IPS-11a (cell line): ENCODE data around the gene WDR91.
"Not testable (repeated sequence)": the region's sequence is repeated elsewhere in the genome, so short reads cannot be mapped to it uniquely, and the experiment has no call there.

Source experiments
- H3K4me3 ChIP-seq: one replicate; pipeline ENCODE4 v1.5.1; 2013; ENCODE audit warnings: low read depth, low read length, control low read depth

Gene WDR91

GRCh38 chr7:135234095-135234494, 22.8 kb upstream of the WDR91 start:
- H3K4me3 ChIP-seq: not testable (repeated sequence)

- H3K4me3 ChIP-seq: no peak within 1 kb of the TSS
Observed at GRCh38 chr7:135233570-135233969, 22.2 kb upstream of the WDR91 start, which contains the start of gene STRA8. TSS of gene STRA8 (plus strand) at chr7:135233838. CDS start at chr7:135240525, 6,687 bp downstream.

DNA sequence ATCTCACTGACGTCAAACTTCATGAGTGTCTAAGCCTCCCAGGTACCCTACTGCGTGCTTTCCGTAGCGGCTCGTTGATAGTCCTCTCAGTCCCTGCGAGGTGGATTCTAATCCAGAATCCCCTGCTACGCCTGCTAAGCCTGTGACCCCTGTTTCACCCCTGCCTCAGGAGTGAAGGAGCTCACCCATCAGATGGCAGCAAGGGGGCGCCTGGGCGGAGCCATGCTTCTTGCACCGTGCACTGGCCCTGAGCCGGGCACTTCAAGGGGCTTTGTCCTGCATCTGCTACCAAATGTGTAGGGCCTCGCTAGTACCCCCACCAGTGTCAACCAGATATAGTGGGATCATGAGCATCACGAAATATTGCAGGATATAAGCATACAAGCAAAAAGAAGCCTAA, 21.4 kb upstream of the WDR91 start:
- no peak overlapping the region for H3K4me3 ChIP-seq

DNA sequence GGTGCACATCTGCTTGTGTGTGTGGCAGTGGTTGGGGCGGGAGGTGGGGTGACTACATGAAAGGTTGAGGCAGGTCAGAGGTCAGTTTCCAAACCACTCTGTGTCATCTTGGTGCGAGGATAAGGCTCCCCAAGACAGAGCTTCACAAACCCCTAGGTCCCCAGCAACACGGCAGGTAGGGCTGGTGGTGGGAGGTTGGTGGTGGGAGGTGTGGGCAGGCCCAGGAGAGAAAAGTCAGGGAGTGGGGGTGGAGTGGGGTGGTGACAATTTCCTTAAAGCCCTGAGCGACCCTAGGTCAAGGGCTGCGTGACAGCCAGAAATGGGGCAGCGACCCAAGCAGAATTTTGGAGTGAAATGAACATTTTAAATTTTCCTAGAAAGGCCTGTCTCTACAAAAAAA, 20.8 kb upstream of the WDR91 start:
- no peak overlapping the region for H3K4me3 ChIP-seq

DNA sequence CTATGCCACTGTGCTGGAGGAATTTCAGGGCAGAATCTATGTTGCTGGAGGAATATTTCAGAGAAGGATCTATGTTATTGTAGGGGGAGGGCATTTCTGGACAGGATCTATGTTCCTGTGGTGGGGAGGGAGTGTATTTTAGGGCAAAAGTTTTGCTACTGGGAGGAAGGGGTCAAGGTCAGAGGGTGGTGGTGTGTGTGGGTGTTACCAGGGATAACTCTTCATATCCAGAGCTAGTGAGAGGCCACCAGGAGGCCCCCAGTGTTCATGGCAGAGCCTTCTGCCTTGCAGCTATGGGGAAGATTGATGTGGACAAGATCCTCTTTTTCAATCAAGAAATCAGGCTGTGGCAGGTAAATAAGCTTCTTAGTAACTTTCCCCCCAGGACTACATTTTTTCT, 20.4 kb upstream of the WDR91 start:
- H3K4me3 ChIP-seq: no peak overlapping the region

DNA sequence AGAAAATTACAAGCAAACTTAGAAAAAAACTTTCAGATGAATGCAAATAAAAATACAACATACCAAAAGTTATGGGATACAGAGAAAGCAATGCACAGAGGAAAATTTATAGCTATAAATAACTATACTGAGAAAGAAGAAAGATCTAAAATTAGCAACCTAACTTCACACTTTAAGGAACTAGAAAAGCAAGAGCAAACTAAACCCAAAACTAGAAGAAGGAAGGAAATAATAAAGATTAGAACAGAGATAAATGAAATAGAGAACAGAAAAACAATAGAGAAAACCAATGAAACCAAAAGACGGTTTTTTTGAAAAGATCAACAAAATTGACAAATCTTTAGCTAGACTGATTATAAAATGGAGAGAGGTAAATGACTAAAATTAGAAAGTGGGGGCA, 12.7 kb upstream of the WDR91 start:
- H3K4me3 ChIP-seq: no peak overlapping the region

- H3K4me3 ChIP-seq: no peak overlapping the region
Observed at GRCh38 chr7:135217645-135218509, 6.6 kb upstream of the WDR91 start.

- no peak overlapping the region for H3K4me3 ChIP-seq
Observed at GRCh38 chr7:135215698-135216097, 4.4 kb upstream of the WDR91 start.

DNA sequence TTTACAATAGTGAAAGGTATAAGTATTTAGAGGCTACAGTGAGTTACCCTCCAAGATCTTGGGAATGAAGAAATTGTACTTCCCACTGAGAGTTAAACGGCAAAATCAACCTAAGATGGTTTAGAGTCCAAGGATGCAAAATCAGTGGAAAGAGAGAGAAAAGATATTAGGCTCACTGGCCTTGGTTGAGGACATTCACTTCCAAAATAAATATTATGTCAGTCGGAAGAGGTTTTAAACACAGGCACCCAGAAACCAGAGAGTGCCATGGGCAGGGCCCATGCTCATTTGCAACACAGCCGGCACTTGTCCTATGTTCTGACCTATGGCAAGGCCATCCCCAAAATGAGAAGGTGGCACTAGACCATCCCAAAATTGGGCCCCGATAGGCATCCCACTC, 3.9 kb upstream of the WDR91 start:
- H3K4me3 ChIP-seq: no peak overlapping the region

GRCh38 chr7:135213831-135214230, 2.5 kb upstream of the WDR91 start:
- no peak overlapping the region for H3K4me3 ChIP-seq

DNA sequence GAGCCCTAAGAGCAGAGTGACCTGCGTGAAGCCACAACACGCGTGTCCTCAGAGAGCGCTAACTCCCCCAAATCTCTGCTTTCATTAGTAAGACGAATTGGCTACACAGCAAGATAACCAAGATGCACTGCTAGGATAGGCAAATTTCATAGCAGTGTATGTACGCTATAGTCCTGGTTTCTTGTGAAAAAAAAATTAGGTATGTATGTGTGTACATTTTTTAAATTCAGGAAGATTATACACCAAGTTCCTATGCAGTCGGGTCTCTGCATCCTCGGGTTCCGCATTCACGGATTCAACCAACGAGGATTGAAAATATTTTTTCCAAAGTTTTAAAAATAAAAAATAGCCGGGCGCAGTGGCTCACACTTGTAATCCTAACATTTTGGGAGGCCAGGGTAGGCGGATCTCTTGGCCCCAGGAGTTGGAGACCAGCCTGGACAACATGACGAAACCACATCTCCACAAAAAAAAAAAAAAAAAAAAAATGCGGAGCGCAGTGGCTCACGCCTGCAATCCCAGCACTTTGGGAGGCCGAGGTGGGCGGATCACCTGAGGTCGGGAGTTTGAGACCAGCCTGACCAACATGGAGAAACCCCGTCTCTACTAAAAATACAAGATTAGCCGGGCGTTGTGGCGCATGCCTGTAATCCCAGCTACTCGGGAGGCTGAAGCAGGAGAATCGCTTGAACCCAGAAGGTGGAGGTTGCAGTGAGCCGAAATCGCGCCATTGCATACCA, 790 bp upstream of the WDR91 start:
- H3K4me3 ChIP-seq: peak overlapping the region; percentile 81

GRCh38 chr7:135210888-135211178, 493 bp downstream of the WDR91 start:
- peak overlapping the region; percentile 76 for H3K4me3 ChIP-seq

- no peak overlapping the region for H3K4me3 ChIP-seq
Observed at GRCh38 chr7:135209225-135209834, 2.0 kb downstream of the WDR91 start.

DNA sequence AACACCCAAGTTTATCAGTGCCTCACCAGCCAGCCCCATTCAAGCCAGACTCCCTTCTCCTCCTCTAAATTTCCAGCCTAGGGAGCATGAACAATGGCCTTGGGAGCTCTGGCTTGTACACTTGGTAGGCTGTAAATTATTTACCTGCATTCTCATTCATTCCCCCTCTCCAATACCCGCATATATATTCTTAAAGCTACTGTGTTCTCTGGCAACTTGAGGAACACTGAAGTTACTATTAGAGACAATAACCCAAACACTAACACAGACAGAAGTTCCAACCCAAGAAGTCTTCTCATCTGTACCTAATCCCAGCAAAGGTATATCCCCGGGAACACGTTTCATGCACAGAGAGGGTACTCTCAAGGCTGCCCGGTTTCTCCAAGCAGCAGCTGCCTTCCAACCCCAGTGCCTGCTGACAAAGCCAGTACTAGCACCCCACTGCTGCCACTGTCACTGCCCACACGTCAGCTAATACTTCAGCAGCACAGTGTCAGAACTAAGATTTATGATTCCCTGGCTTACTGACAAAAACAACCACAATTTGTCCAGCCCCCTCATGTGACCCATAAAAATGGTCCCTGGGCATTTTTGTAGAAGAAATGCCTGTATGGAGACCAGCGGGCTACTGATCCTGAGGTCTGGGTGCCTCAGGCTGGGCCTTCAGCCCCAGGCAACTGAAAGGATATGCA, 3.1 kb downstream of the WDR91 start:
- no peak overlapping the region for H3K4me3 ChIP-seq

DNA sequence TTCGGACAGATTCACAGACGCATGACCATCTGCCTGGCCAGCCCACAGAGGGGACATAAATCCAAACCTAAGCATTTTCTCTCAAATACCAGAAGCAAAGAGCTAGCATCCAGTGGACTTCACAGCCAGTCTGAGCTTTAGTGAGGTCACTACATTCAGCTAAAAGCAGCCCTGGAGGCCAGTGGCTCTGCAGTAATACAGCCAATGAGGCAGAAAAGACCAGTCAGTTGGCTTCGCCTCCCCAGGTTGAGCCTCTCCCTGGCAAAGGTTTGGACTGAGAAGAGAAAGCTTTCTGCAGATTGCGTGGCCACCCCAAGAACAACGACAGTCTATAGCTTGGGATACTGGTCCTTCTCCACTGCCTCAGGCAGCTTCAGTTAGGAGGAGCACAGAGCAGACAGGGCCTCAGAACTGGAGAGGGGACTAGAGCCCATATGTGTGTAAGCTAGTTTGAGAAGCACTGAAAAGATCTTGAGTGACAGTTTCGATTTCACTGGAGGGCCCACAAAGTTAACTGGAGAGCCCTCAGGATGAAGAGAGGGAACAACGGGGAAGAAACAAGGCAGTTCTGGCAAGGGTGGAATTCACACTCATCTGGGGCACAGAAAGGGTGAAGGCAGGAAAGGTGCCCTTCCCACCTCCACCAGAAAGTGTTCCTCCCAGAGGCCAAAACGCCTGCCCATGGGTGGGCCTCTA, 3.8 kb downstream of the WDR91 start:
- no peak overlapping the region for H3K4me3 ChIP-seq

GRCh38 chr7:135206941-135207391, 4.4 kb downstream of the WDR91 start:
- no peak overlapping the region for H3K4me3 ChIP-seq

DNA sequence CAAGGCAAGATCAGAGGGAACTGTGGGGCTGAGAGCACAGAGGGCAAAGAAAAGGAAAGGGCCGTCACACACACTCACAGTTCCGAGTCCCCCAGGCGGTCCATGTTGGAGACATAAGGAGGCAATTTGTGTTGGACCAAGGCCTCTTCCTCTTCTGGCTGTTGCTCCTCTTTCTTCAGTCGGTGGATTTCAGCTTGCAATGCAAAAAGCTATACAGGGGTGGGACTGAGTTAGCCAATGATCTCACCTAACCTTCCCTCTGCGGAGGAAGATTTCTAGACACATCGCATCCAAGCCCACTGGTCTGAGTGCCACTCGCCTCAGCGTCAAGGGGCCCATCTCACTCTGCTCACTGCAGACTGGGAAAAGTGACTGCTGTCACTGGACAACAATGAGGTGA, 5.5 kb downstream of the WDR91 start:
- no peak overlapping the region for H3K4me3 ChIP-seq

DNA sequence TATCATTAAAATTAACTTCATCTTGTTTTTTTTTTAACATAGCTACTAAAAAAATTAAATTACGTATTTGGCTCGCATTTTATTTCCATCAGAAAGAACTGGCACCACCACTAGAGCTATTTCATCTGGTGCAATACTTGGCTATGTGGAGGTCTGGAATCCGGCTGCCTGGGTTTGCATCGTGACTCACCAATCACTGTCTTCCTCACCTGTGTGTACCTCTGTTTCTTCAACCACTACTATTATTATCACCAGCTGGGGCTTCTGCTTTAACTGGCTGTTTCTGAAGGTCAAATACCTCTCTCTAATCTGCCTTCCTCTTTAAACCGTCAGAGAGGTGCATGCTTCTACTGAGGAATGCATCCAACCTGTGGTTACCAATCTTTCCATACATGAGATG, 6.5 kb downstream of the WDR91 start:
- no peak overlapping the region for H3K4me3 ChIP-seq

- H3K4me3 ChIP-seq: no peak overlapping the region
Observed at GRCh38 chr7:135204341-135204749, 7.0 kb downstream of the WDR91 start.

DNA sequence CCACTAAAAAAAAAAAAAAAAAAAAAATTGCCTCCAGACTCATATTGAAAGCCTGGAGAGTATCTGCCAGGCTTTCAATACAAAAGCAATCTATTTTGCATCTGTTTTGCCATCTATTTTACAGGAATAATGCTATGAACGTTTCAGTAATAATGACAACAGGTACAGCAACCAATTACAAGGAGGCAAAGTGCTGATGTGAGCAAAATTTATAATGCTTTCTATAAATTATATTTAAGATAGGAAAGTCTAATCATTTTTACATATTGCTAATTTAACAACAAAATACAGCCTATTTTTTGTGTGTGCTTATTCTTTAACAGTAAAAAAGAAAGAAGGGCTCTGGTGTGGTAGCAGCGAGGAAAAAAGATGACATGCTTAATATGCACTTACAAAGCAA, 10.0 kb downstream of the WDR91 start:
- no peak overlapping the region for H3K4me3 ChIP-seq
